Endothelial cell of umbilical vein (primary cell): ENCODE measurements around the gene SLC30A4. TPM values are rescaled to one million over a fixed set of nuclear protein-coding genes. Genes with fewer than 3 reads are reported as not detected.

Experiments used
- BruUV-seq: library from RNA; stranded (reverse); fragments of 400-500 nt; replicated peaks from 2 replicates; lab custom pipeline; 2021; lab: Mats Ljungman, UMichigan
- CTCF ChIA-PET: fragments of 300-600, 350-600 bp; sonication (Branson Sonifier 250); formaldehyde crosslinking; loops from one replicate; lab custom pipeline; 2021; ENCODE audit warnings: antibody characterized with exemption, inconsistent platforms; lab: Charles Lee
- POLR2A ChIA-PET: fragments of 300-600, 350-600 bp; sonication (Branson Sonifier 250); formaldehyde crosslinking; loops from one replicate; lab custom pipeline; 2021; ENCODE audit warnings: antibody characterized with exemption, inconsistent platforms; lab: Charles Lee
- DNase-seq: peaks from one replicate; pipeline ENCODE4 v3.0.0-alpha.2; 2011; ENCODE audit warnings: low read depth, low spot score
- FAIRE-seq: peaks from 2 replicates; lab custom pipeline; 2011; peaks lifted over from hg19 to GRCh38; lab: Jason Lieb, UNC
- H2AFZ ChIP-seq: 2 replicates; pipeline ENCODE4 v1.6.0; 2012; ENCODE audit warnings: low read depth, low read length, control low read depth, inconsistent platforms
- H3K27ac ChIP-seq: 2 replicates; pipeline ENCODE4 v1.5.1; 2011; ENCODE audit warnings: low read depth, mild to moderate bottlenecking, control low read depth, low read length, moderate library complexity; ENCODE audit not compliant: insufficient read depth
- H3K27me3 ChIP-seq, 2 experiments: 2 replicates each; pipeline versions ENCODE4 v1.6.0 to v1.6.1; 2011; ENCODE audit warnings: low read length in 2 of 2, mixed read lengths in 1 of 2; ENCODE audit not compliant: control insufficient read depth in 2 of 2, insufficient read depth in 2 of 2
- H3K36me3 ChIP-seq, 2 experiments: 2 replicates in 1 of 2; 3 replicates in 1 of 2; pipeline ENCODE4 v1.5.1; 2011; ENCODE audit warnings: low read length in 2 of 2, mild to moderate bottlenecking in 1 of 2, moderate library complexity in 1 of 2; ENCODE audit not compliant: control insufficient read depth in 2 of 2, insufficient read depth in 2 of 2; ENCODE audit errors: extremely low read depth in 1 of 2
- H3K4me1 ChIP-seq: 3 replicates; pipeline ENCODE4 v1.5.1; 2011; ENCODE audit warnings: mild to moderate bottlenecking, low read length; ENCODE audit not compliant: control insufficient read depth, insufficient read depth; ENCODE audit errors: extremely low read depth
- H3K4me2 ChIP-seq: 2 replicates; pipeline ENCODE4 v1.6.1; 2011; ENCODE audit warnings: low read length, control low read depth, mixed read lengths; ENCODE audit not compliant: insufficient read depth
- H3K4me3 ChIP-seq, 3 experiments: fragments of 200-600 bp in 1 of 3; sonication (generic), shearing (Covaris generic) in 1 of 3; replicated peaks in 1 of 3; 2 replicates each; pipeline ENCODE4 v1.5.1; 2011 to 2016; ENCODE audit warnings: control low read depth in 3 of 3, low read length in 3 of 3, mild to moderate bottlenecking in 2 of 3, inconsistent platforms in 1 of 3, low read depth in 1 of 3, moderate library complexity in 1 of 3; ENCODE audit not compliant: insufficient read depth in 1 of 3
- H3K79me2 ChIP-seq: 2 replicates; pipeline ENCODE4 v1.6.0; 2012; ENCODE audit warnings: low read length, inconsistent platforms; ENCODE audit not compliant: control insufficient read depth, insufficient read depth
- H3K9ac ChIP-seq: replicated peaks from 2 replicates; pipeline ENCODE3; 2011; ENCODE audit warnings: low read length, control low read depth; ENCODE audit not compliant: insufficient read depth; ENCODE audit errors: extremely low read depth
- H3K9me1 ChIP-seq: replicated peaks from 3 replicates; pipeline ENCODE4 v1.6.0; 2011; ENCODE audit warnings: mild to moderate bottlenecking, low read length; ENCODE audit not compliant: control insufficient read depth, insufficient read depth; ENCODE audit errors: extremely low read depth
- H3K9me3 ChIP-seq: replicated peaks from 2 replicates; pipeline ENCODE4 v1.5.1; 2012; ENCODE audit warnings: low read length, inconsistent platforms; ENCODE audit not compliant: control insufficient read depth, insufficient read depth
- H4K20me1 ChIP-seq: replicated peaks from 2 replicates; pipeline ENCODE3; 2011; ENCODE audit warnings: mild to moderate bottlenecking, low read length; ENCODE audit not compliant: control insufficient read depth, insufficient read depth; ENCODE audit errors: extremely low read depth
- CTCF ChIP-seq, 2 donors: IDR thresholded peaks; 1 replicate in 1 of 2; 2 replicates in 1 of 2; pipeline ENCODE4 v1.5.1; 2011; ENCODE audit warnings: low read length in 2 of 2, mild to moderate bottlenecking in 2 of 2, moderate library complexity in 2 of 2, control low read depth in 1 of 2, inconsistent platforms in 1 of 2, low read depth in 1 of 2; ENCODE audit not compliant: insufficient read depth in 1 of 2; ENCODE audit errors: extremely low read depth in 1 of 2
- EZH2 ChIP-seq: IDR thresholded peaks from 2 replicates; pipeline ENCODE4 v1.6.1; 2012; ENCODE audit warnings: borderline replicate concordance, low read depth, mild to moderate bottlenecking, moderate library complexity, low read length, inconsistent platforms; ENCODE audit not compliant: severe bottlenecking
- FOS ChIP-seq: IDR thresholded peaks from 2 replicates; pipeline ENCODE4 v1.6.1; 2011; ENCODE audit warnings: mild to moderate bottlenecking, low read length, moderate library complexity, borderline replicate concordance; ENCODE audit not compliant: insufficient read depth
- GATA2 ChIP-seq: IDR thresholded peaks from 2 replicates; pipeline ENCODE4 v1.7.0; 2011; ENCODE audit warnings: low read depth, mild to moderate bottlenecking, moderate library complexity, mixed read lengths, low read length; ENCODE audit not compliant: insufficient read length, insufficient read depth
- JUN ChIP-seq: IDR thresholded peaks from 2 replicates; pipeline ENCODE4 v1.6.1; 2011; ENCODE audit warnings: borderline replicate concordance, low read depth; ENCODE audit not compliant: insufficient read length, insufficient read depth
- MAX ChIP-seq: IDR thresholded peaks from 2 replicates; pipeline ENCODE4 v1.6.1; 2011; ENCODE audit not compliant: insufficient read depth, insufficient read length
- MYC ChIP-seq: IDR thresholded peaks from one replicate; pipeline ENCODE4 v1.6.1; 2011; ENCODE audit warnings: mild to moderate bottlenecking, low read depth, low read length
- POLR2A ChIP-seq: IDR thresholded peaks from 2 replicates; pipeline ENCODE4 v1.6.1; 2012; ENCODE audit warnings: low read depth, mild to moderate bottlenecking, control low read depth, low read length
- POLR2AphosphoS5 ChIP-seq: IDR thresholded peaks from 2 replicates; pipeline ENCODE4 v1.6.1; 2012; ENCODE audit warnings: low read depth, mild to moderate bottlenecking, control low read depth, low read length, moderate library complexity; ENCODE audit not compliant: insufficient read depth
- dilution Hi-C: fragments of 300-500 bp; cut with MboI; formaldehyde crosslinking; loops from one replicate; pipeline ENCODE4 v1.15.0; 2019; ENCODE audit warnings: low sequenced_read_pairs; ENCODE audit not compliant: extremely low pct_ligation_motif_present
- intact Hi-C: fragments of 100-400 bp; cut with micrococcal nuclease; formaldehyde crosslinking; loops from one replicate; pipeline ENCODE4 v1.10.0; 2022
- polyA plus RNA-seq, 4 experiments: library from polyadenylated mRNA; depleted of rRNA in 3 of 4; stranded (reverse) in 3 of 4; unstranded in 1 of 4; fragments of >200 nt; gene quantifications; 2 replicates each; pipeline versions ENCODE4 v1.2.1 to v1.2.3, GENCODE V29; 2011 to 2012; ENCODE audit warnings: missing spikeins in 1 of 4
- total RNA-seq: library from RNA; stranded (reverse); gene quantifications from 2 replicates; pipeline ENCODE4 v1.2.3, GENCODE V29; 2021

SLC30A4 gene
- total and polyA plus RNA-seq, 2 donors (not counting 3 experiments of a cell fraction or from before 2014, with no cell fraction given) = 2.7 to 3.9 TPM

DNA sequence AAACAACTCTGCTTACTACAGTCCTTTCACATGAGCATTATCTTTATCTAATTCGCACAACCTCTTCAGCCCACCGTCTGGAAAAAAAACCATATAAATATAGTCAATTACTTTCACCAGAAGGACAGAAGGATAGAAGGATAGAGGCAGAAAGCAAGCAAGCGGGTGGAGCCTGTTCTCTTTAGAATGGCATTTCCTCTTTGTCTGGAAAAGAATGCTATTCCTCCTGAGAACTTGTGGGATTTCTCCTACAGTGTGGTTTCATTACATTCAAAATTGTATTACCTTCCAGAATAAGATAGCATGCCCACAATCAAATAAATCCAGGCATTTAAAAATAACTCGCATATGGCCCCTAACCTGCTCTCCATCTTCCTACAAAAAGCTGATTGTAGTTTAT lies 23.1 kb downstream of the SLC30A4 start:
- Histone ChIP-seq H3K27me3 (no peaks in the 10 kb centered on the region), H3K9ac (no peak overlapping the region), H3K4me1 (peaks cover 11% of the 10 kb centered on the region), H3K36me3 (no peaks in the 10 kb centered on the region), H3K9me3 (no peaks in the 10 kb centered on the region), H3K79me2 (no peaks in the 10 kb centered on the region), H2AFZ (peak overlapping the region; percentile 2), H3K27ac (no peak overlapping the region), H3K4me2 (peak overlapping the region; percentile 35), H3K9me1 (no peaks in the 10 kb centered on the region), H3K4me3 (no peak overlapping the region), H4K20me1 (no peaks in the 10 kb centered on the region)
- FAIRE-seq (peak; percentile 72), DNase-seq (peak; percentile 32)
- dilution Hi-C loops (no loop called here), intact Hi-C loops (no loop called here)
- ChIA-PET POLR2A (no interaction called here), CTCF (interaction anchor here (1.0 kb wide), 2 partner anchors 112 to 246 kb away, joined by 3 read pairs; no protein-coding TSS in a partner anchor)
- TF ChIP-seq POLR2A (no peak), FOS (no peak), GATA2 (no peak), CTCF (IDR thresholded peaks at IDR 0.05; ENCODE audit: extremely low read depth in 1 of 2, insufficient read depth in 1 of 2, low read depth in 1 of 2, low read length in 2 of 2) (no peak), EZH2 (no peak), JUN (no peak), MAX (no peak), MYC (no peak), POLR2AphosphoS5 (no peak)
- no TSS peak for BruUV-seq
